Stimulated activated naive CD8-positive, alpha-beta T cell treated with anti-CD3 and anti-CD28 coated beads, Interleukin-15, amount 100 ng/mL, for 72 hours (primary cell): ENCODE data around the gene SPNS3.

Source experiments
- ATAC-seq: fragments of 150-1000 bp; cut with Tn5 transposase; 2 replicates; pipeline ENCODE4 v1.10.0; 2021; ENCODE audit warnings: mild to moderate bottlenecking, moderate library complexity
- DNase-seq, 2 donors: peaks; one replicate each; pipeline ENCODE4 v3.0.0; 2021 to 2022
- H3K27ac Mint-ChIP-seq, 2 donors: one replicate each; pipeline ENCODE4 v1.8.0; 2022; ENCODE audit warnings: mild to moderate bottlenecking in 2 of 2, mixed read lengths in 2 of 2, moderate library complexity in 2 of 2
- H3K27me3 Mint-ChIP-seq: one replicate; pipeline ENCODE4 v1.8.0; 2022; ENCODE audit warnings: mixed read lengths
- H3K4me1 Mint-ChIP-seq: one replicate; pipeline ENCODE4 v1.8.0; 2022; ENCODE audit warnings: mild to moderate bottlenecking, mixed read lengths
- H3K4me3 Mint-ChIP-seq, 2 donors: one replicate each; pipeline ENCODE4 v1.8.0; 2022; ENCODE audit warnings: mild to moderate bottlenecking in 2 of 2, mixed read lengths in 2 of 2, moderate library complexity in 1 of 2
- H3K9me3 Mint-ChIP-seq, 2 donors: one replicate each; pipeline ENCODE4 v1.8.0; 2022; ENCODE audit warnings: mixed read lengths in 2 of 2

Gene SPNS3

GRCh38 chr17:4433515-4434031 lies at the start of gene SPNS3:
Gene SPNS3 (plus strand): TSS chr17:4433940. CDS start chr17:4433968, 28 bp downstream.
- no peaks in the 10 kb centered on the region for H3K9me3 Mint-ChIP-seq
- ATAC-seq: peak; percentile 94
- DNase-seq: peak; percentile 57 to 73
- peak within 1 kb of the TSS; percentile 97 to 98 for H3K27ac Mint-ChIP-seq
- peak within 1 kb of the TSS; percentile 84 to 90 for H3K4me3 Mint-ChIP-seq
- H3K27me3 Mint-ChIP-seq: no peaks in the 10 kb centered on the region
- peaks cover 49% of the 10 kb centered on the region for H3K4me1 Mint-ChIP-seq

DNA sequence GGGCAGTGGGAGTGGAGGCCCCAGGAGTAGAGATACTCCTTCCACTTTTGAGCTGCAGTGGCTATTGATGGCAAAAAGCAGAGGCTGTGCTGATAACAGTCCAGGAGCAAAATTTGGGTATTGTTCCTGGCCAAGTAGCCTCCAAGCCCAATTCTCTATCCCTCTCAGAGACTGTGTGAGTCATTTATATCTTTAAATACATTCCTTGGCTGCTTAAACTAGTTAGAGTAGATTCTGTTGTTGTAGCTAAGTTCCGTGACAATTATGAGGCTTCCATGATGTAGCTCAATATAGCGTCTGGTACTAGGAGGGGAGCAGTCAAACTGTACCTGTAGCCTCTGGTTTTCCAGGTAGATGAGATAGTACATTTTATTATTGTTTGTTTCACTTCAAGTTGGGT lies 47.3 kb upstream of the SPNS3 start:
- Mint-ChIP-seq H3K27ac (no peak overlapping the region), H3K4me3 (no peak overlapping the region), H3K27me3 (no peaks in the 10 kb centered on the region), H3K9me3 (no peaks in the 10 kb centered on the region), H3K4me1 (peaks cover 3% of the 10 kb centered on the region)
- DNase-seq: no peak
- no peak for ATAC-seq

GRCh38 chr17:4387137-4387536 lies 46.6 kb upstream of the SPNS3 start:
- DNase-seq (no peak), ATAC-seq (no peak)
- Mint-ChIP-seq H3K9me3 (no peaks in the 10 kb centered on the region), H3K27me3 (no peaks in the 10 kb centered on the region), H3K4me3 (no peak overlapping the region), H3K27ac (no peak overlapping the region), H3K4me1 (no peaks in the 10 kb centered on the region)

GRCh38 chr17:4389079-4389478 lies 44.7 kb upstream of the SPNS3 start:
- no peak for ATAC-seq
- H3K9me3 Mint-ChIP-seq: no peaks in the 10 kb centered on the region

GRCh38 chr17:4393806-4394205 lies 39.9 kb upstream of the SPNS3 start:
- no peak for ATAC-seq
- Mint-ChIP-seq H3K27me3 (peaks cover 7% of the 10 kb centered on the region), H3K27ac (no peak overlapping the region), H3K4me3 (no peak overlapping the region), H3K4me1 (peaks cover 14% of the 10 kb centered on the region), H3K9me3 (no peaks in the 10 kb centered on the region)
- DNase-seq: no peak

More at GRCh38 chr17:4389079-4389478, 44.7 kb upstream of the SPNS3 start:
- no peak for DNase-seq
- Mint-ChIP-seq H3K27me3 (peaks cover 5% of the 10 kb centered on the region), H3K4me3 (no peak overlapping the region), H3K4me1 (no peaks in the 10 kb centered on the region), H3K27ac (peak overlapping the region; percentile 50 to 80)

GRCh38 chr17:4394208-4395110 lies 39.3 kb upstream of the SPNS3 start:
- Mint-ChIP-seq H3K27me3 (peaks cover 7% of the 10 kb centered on the region), H3K9me3 (no peaks in the 10 kb centered on the region), H3K4me3 (no peak overlapping the region), H3K27ac (peak overlapping the region in 1 of 2 donors; percentile 52), H3K4me1 (peaks cover 14% of the 10 kb centered on the region)
- DNase-seq: no peak
- ATAC-seq: no peak

GRCh38 chr17:4395111-4395478 lies 38.6 kb upstream of the SPNS3 start:
- ATAC-seq (no peak), DNase-seq (no peak)
- Mint-ChIP-seq H3K27me3 (peaks cover 7% of the 10 kb centered on the region), H3K27ac (peak overlapping the region in 1 of 2 donors; percentile 52), H3K9me3 (no peaks in the 10 kb centered on the region), H3K4me3 (no peak overlapping the region), H3K4me1 (peaks cover 14% of the 10 kb centered on the region)

GRCh38 chr17:4397840-4398239 lies 35.9 kb upstream of the SPNS3 start:
- Mint-ChIP-seq H3K9me3 (no peaks in the 10 kb centered on the region), H3K4me1 (peaks cover 14% of the 10 kb centered on the region), H3K4me3 (no peak overlapping the region), H3K27me3 (peaks cover 7% of the 10 kb centered on the region), H3K27ac (no peak overlapping the region)
- ATAC-seq (no peak), DNase-seq (no peak)

DNA sequence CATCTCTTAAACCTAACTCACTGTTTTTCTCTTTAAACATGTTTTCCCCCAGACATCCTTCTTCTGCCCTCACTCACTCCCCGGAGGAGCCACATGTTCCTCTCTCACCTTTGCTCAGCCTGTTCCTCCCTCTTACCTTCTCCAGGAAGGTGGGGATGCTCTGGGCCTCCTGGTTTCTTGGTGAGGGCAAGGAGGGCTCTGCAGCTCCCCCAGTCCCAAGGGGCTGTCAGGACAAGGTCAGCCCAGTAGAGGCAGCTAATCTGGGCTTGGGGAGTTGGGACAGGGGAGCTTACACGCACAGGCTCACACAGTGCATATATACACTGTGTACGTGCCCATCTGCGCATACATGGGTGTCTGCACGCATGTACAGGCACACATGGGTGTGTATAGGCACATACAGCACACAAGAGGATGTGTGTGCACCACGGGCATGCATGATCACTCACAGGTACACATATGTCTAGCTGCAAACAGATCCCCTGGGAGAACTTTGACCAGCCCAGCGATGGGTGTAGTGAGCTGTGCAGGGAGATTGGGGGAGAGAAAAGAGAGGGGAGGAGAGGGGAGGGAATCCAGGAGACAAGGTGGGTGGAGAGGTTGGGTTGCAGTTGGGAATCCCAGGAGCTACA lies 28.6 kb upstream of the SPNS3 start:
- Mint-ChIP-seq H3K4me3 (no peak overlapping the region), H3K27me3 (no peaks in the 10 kb centered on the region), H3K27ac (no peak overlapping the region), H3K4me1 (no peaks in the 10 kb centered on the region), H3K9me3 (no peaks in the 10 kb centered on the region)
- ATAC-seq (no peak), DNase-seq (no peak)

- peak overlapping the region in 1 of 2 donors; percentile 3 for H3K27ac Mint-ChIP-seq
- no peaks in the 10 kb centered on the region for H3K9me3 Mint-ChIP-seq
- H3K4me3 Mint-ChIP-seq: no peak overlapping the region
- no peaks in the 10 kb centered on the region for H3K27me3 Mint-ChIP-seq
- no peaks in the 10 kb centered on the region for H3K4me1 Mint-ChIP-seq
- no peak for ATAC-seq
- no peak for DNase-seq
Measured at GRCh38 chr17:4405699-4406098, 28.0 kb upstream of the SPNS3 start.

DNA sequence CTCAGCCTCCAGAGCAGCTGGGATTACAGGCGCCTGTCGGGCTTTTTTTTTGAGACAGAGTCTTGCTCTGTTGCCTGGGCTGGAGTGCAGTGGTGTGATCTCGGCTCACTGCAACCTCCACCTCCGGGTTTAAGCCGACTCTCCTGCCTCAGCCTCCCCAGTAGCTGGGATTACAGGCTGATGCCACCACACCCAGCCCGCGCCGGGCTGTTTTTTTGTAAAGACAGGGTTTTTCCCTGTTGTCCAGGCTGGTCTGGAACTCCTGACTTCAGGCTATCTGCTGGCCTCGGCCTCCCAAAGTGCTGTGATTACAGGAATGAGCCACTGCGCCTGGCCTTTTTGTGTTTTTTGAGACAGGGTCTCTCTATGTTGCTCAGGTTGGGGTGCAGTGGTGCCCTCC lies 27.4 kb upstream of the SPNS3 start:
- ATAC-seq (no peak), DNase-seq (no peak)
- H3K27ac Mint-ChIP-seq: no peak overlapping the region
- no peaks in the 10 kb centered on the region for H3K4me1 Mint-ChIP-seq
- no peak overlapping the region for H3K4me3 Mint-ChIP-seq
- H3K27me3 Mint-ChIP-seq: no peaks in the 10 kb centered on the region
- H3K9me3 Mint-ChIP-seq: no peaks in the 10 kb centered on the region

- no peak for ATAC-seq
- Mint-ChIP-seq H3K4me3 (no peak overlapping the region), H3K4me1 (no peaks in the 10 kb centered on the region), H3K27me3 (no peaks in the 10 kb centered on the region), H3K9me3 (no peaks in the 10 kb centered on the region), H3K27ac (no peak overlapping the region)
- DNase-seq: no peak
Measured at GRCh38 chr17:4407216-4407615, 26.5 kb upstream of the SPNS3 start.

- no peak overlapping the region for H3K4me3 Mint-ChIP-seq
- no peak overlapping the region for H3K27ac Mint-ChIP-seq
- H3K9me3 Mint-ChIP-seq: no peaks in the 10 kb centered on the region
- H3K4me1 Mint-ChIP-seq: peaks cover 2% of the 10 kb centered on the region
- no peaks in the 10 kb centered on the region for H3K27me3 Mint-ChIP-seq
- ATAC-seq (no peak), DNase-seq (no peak)
Measured at GRCh38 chr17:4407851-4408250, 25.9 kb upstream of the SPNS3 start.

GRCh38 chr17:4409659-4410058 lies 24.1 kb upstream of the SPNS3 start:
- no peak for ATAC-seq
- H3K4me1 Mint-ChIP-seq: peaks cover 12% of the 10 kb centered on the region
- no peak overlapping the region for H3K27ac Mint-ChIP-seq
- H3K4me3 Mint-ChIP-seq: no peak overlapping the region
- no peak for DNase-seq
- no peaks in the 10 kb centered on the region for H3K9me3 Mint-ChIP-seq
- H3K27me3 Mint-ChIP-seq: no peaks in the 10 kb centered on the region

DNA sequence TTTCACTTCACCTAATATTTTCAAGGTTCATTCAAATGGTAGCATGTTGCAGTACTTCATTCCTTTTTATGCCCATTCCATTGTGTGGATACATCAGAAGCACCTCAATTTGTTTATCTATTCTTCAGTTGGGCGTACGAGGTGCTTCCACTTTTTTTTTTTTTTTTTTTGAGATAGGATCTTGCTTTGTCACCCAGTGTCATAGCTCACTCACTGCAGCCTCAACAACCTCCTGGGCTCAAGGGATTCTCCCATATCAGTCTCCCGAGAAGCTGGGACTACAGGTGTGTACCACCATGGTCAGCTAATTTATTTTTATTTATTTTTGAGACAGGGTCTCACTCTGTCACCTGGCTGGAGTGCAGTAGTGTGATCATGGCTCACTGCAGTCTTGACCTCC lies 22.5 kb upstream of the SPNS3 start:
- ATAC-seq (no peak), DNase-seq (no peak)
- no peak overlapping the region for H3K4me3 Mint-ChIP-seq
- no peak overlapping the region for H3K27ac Mint-ChIP-seq
- no peaks in the 10 kb centered on the region for H3K9me3 Mint-ChIP-seq
- peaks cover 12% of the 10 kb centered on the region for H3K4me1 Mint-ChIP-seq
- H3K27me3 Mint-ChIP-seq: no peaks in the 10 kb centered on the region
